ENCODE measurements around the gene C1QTNF7.

GRCh38 chr4:15405018-15405417 lies 22.8 kb upstream of the C1QTNF7 start:
- TF ChIP-seq CTCF (IDR thresholded peaks at IDR 0.05), result no peak
- TF ChIP-seq POLR2A (IDR thresholded peaks at IDR 0.05), result no peak

Measured in body of pancreas (tissue), 4 donors.